GOT3 (cell line): ENCODE data around the gene CNPY4.

Experiments
- DNase-seq: peaks from one replicate; lab custom pipeline; 2025; ENCODE audit warnings: mixed read lengths; lab: John Stamatoyannopoulos, UW

Gene CNPY4

DNA sequence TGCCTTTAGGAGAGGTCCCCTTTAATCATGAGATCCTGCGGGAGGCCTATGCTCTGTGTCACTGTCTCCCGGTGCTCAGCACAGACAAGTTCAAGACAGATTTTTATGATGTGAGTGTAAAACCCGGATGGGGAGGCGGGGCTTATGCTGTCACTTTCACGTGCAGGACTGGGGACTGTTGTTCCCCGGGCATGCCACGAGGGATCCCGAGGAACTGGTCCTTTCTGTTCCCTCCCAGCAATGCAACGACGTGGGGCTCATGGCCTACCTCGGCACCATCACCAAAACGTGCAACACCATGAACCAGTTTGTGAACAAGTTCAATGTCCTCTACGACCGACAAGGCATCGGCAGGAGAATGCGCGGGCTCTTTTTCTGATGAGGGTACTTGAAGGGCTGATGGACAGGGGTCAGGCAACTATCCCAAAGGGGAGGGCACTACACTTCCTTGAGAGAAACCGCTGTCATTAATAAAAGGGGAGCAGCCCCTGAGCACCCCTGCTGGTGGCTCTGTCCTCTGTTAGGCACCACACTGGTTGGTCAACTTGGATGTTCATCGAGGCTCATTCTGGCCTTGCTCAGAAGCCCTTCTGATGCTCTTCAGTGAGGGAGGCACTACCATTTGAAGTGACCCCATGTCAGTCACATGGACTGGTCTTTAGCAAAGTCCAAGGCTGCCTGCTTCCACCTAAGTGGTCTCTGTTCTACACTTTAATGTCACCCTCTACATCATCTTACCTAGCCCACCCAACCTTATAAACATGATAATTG, 27.8 kb upstream of the CNPY4 start:
- no peak for DNase-seq

DNA sequence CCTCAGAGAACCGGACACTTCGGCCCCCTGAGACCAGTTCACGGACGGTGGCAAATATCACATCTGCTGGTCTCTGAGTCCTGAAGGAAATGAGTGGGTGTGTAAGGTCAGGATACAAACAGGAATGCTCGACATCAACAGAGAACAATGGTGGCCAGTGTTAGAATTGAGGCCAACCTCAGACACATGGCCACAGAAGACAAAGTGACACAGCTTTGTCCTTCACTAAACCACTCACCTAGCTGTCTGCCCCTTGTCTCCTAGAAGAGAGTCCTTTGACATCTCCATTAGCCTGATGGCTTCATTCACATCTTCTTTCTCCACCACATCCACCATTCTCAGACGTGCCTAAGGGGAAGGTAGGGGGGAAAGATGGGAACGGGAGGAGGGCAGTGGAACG, 26.4 kb upstream of the CNPY4 start:
- no peak for DNase-seq

DNA sequence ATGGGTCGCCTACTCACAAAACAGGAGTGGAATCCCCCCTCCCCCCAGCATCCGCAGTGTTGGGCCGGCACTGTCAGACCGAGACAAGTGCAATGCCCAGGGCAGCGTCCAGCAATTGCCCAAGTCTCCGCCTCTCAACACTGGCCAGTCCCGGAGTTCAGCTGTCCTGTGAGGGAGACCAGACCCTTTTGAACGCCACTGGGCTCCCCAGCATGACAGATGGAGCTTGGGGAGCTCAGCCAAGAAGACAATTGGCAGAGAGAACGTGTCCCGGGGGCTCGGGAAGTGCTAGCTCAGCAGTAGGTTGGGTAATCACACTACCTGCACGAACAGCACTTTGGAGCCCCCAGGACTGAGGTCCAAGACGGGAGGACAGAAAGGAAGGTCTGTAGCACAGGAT, 25.9 kb upstream of the CNPY4 start:
- DNase-seq = no peak

DNA sequence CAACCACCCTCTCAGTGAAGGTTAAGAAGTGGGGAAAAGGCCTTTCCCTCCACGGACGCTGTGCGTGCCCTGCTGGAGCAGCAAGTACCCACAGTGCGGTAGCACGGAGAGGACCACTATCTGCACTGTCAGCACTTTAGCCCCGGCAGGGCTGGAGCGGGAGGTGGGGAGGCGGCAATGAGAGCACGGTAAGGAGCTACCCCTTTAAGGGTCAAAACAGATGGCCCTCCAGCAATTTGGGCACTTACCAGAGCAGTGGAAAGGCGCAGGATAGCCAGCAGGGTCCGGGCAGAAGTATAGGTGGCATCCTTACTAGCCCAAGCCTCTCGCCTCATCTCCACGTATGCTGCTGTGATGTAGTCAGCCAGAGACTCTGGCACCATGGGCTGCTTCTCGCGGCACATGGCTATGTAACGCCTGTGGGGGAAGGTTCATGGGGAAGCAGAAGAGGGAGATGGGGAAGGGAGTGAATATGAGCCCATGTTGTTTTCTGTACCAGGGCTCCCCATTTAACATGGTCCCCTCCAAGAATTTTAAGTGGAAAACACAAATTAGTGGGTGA, 25.4 kb upstream of the CNPY4 start:
- no peak for DNase-seq

DNA sequence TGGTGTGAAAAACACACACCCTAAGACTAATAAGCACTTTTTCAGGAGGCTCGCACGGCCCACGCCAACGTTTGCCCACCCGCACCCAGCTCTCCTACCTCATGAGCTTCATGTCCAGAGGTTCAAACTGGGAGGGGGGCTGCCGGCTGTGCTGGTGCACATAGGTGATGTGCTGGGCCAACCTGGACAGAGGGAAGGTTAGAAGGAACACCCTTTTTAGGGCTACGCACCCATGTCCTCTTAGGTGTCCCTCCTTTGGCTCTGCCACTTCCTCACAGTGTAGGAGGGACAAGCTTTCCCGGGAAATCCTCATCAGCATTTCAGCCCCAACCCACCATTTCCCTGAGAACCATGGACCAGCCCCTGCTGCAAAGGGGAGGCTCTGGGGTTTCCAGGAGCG, 24.1 kb upstream of the CNPY4 start:
- DNase-seq = no peak

DNA sequence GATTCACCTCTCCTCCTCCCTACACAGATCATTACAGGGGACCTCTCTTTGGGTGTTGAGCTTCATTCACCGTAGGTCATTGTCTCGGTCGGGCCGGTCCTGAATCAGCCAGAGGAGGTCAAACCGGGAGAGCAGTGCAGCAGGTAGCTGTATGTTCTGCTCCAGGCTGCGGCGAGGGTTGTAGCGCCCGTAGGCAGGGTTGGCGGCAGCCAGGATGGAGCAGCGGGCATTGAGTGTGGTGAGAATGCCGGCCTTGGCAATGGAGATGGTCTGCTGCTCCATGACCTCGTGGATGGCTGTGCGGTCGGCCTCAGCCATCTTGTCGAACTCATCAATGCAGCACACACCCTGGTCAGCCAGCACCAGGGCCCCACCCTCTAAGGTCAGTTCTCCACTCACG, 23.7 kb upstream of the CNPY4 start:
- no peak for DNase-seq

DNA sequence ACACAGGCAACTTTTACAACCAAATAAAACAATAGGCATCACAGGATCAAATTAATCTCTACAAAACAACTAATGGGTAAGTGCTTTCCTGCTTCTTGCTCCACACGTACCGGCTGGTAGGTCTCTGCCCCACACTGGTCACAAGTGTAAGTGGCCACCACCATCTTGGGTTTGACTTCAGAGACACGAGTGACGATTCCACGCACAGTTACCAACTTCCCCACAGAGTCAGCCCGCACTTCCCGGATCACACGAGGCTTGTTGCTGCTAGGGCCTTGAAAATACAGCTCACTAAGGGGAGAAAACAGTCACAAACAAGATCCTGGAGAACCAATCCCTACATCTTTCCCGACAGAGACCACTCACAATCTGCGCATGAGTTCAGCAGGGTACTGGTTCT, 20.5 kb upstream of the CNPY4 start:
- no peak for DNase-seq

DNA sequence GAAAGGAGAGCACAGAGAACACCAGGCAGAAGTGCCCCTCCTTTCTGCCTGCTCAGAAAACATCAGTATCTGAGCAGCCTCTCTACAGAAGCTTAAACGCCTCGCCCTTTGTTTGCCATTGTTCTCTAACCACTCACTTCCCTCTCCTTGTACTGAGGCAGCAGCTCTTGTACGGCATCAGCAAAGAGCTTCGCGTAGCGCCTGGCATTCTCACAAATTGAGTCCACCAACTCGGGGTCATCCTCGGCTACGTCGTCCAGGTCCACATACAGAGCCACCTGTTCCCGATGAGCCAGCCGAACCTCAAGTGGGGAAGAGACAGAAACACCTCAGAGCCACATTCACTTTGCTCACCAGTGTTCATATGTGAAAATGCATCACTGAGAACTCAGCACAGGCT, 20.0 kb upstream of the CNPY4 start:
- no peak for DNase-seq

DNA sequence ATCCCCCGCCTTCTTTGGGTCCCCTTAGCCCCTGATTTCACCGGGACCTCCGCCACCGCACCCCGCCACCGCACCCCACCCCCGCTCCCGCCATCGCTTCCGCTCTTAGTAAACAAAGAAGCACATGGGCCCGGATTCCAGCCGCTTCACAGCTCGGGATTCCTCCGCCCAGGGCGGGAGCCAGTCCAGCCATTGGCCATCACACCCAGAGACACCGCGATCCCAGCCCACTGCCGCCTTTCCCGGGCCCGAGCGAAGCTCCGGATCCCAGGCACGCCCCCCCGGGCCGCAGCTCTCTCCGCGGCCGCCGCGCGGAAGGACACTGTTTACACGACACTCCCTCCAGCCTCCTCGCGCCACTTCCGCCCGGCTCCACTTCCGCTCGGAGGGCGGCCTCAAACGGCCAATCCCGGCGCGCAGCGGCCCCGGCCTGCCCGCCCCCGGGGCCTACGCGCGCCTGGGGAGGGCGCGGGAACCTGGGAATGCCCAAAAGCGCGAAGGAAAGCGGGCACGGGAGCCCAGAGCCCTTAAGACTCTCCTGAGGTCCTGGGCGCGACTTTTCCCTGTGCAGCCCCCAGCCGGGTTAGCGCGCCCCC, 18.9 kb upstream of the CNPY4 start:
- DNase-seq = peak; percentile 73

DNA sequence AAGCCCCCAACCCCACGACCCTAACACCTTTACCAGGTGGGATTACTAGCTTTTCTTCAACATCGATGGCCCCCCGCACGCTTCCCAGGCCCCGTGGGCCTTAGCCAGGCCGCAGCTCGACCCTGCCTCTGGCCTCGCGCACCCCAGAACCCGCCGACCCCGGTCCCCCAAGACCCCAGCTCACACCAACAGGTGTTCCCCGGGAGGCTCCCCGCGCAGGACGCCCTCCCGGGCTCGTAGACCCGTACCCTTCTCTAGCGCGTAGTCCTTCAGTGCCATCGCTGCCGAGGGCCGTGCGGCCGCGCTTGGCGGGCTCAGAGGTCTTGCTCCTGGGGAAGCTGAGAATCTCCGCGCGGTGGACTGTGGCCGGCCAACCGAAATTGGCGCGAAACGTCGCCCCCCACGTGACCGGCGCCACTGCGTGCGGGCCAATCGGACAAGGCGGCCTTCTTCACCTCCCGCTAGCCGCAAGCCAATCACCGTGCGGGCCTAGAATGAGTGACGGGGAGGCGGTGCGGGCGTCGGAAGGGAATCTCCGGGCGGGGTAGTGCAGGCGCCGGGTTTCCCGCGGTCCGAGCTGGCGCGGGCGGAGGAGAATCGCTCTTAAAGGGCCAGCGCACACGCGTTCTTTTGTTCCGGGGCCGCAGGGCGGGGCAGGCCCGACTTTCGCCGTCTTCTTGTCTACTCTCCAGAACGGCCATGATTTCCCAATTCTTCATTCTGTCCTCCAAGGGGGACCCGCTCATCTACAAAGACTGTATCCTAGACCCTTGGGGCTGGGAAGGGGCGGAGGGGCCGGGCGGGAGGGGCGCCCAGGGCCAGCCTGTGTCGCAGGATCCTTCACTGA, 18.2 kb upstream of the CNPY4 start, which contains the start of the genes AP4M1 and MCM7:
Gene AP4M1 (plus strand): TSS at position 628 of the 847 bp plus-strand sequence. CDS start 72 bp downstream, at position 700.
Gene MCM7 (minus strand): TSS at position 382 of the 847 bp plus-strand sequence. CDS start 103 bp downstream, at position 279.
- peak; percentile 97 for DNase-seq

DNA sequence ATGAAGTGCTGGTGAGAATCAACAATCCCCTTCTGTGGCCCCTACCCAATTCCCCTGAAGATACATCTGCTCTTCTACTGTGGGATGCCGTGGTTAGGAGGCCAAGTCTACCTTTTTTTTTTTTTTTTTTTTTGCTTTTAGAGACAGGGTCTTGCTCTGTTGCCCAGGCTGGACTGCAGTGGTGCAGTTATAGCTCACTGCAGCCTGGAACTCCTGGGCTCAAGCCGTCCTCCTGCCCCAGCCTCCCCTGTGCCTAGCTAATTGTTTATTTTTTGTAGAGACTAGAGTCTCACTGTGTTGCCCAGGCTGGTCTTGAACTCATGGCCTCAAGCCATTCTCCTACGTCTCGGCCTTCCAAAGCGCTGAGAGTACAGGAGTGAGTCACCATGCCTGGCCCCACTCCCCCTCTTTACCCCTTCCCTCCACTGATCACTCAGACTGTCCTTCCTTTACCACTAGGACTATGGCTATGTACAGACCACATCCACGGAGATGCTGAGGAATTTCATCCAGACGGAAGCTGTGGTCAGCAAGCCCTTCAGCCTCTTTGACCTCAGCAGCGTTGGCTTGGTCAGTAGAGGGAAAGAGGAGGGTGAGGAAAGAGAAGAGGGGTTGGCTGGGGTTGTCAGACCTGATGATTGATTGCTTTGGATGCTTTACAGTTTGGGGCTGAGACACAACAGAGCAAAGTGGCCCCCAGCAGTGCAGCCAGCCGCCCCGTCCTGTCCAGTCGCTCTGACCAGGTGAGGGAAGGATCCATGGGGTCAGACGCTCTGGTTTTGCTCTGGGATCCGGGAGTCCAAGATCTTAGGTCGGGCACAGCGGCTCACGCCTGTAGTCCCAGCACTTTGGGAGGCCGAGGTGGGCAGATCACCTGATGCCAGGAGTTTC, 16.2 kb upstream of the CNPY4 start:
- no peak for DNase-seq

DNA sequence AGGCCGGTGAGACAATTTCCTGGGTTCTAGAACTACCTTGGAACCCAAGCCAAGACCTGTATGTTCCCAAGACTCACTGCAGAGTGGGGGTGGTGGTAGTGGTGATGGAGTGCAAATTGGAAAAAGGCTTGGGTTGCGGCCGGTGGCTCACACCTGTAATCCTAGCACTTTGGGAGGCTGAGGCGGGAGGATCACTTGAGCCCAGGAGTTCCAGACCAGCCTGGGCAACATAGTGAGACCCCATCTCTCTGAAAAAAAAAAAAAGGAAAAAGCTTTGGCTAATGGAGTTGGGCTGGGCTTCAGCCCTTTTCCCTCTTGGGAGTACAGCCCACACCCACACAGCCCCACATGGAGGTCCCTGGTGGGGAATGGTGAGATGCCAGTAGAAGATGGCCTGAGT, 13.9 kb upstream of the CNPY4 start:
- DNase-seq = no peak

DNA sequence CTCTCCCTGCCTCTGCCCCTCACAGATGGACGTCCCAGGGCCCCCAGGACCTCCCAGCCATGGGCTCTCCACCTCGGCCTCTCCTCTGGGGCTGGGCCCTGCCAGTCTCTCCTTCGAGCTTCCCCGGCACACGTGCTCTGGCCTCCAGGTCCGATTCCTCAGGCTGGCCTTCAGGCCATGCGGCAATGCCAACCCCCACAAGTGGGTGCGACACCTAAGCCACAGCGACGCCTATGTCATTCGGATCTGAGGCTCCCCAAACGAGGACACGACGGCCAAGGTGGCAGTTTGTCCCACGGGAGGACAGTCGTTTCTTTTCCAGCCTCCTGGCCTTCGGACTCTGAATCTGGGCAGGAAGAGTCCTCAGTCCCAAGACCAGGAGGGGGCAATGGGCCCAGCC, 12.8 kb upstream of the CNPY4 start:
- no peak for DNase-seq

DNA sequence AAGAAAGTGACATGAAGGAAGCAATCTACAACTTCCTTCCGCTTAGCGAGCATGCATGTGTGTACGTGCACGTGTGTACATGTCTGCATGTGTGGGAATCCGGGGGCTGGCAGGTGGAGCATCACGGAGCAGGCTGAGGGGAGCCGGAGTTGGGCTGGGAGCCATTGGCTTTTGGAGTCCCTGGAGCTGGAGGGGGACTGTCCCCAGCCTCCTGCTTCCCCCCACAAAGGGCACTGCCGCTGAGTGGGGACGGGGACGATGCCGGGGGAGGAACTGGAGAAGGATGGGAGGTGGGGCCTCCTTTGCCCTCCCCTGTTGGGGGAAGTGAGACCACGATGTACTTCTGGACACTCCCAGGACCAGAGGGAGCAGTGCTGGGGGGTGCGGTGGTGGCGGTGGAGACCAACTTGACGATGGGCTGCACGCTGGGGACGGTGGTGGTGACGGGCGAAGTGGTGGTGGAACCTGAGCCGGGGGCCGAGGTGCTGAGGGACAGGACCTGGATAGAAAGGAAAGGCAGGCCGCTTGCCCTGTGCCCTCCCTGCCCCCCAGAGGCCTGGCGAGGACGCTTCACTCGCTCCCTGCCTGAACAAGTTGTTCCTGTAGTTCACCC, 12.2 kb upstream of the CNPY4 start:
- no peak for DNase-seq

DNA sequence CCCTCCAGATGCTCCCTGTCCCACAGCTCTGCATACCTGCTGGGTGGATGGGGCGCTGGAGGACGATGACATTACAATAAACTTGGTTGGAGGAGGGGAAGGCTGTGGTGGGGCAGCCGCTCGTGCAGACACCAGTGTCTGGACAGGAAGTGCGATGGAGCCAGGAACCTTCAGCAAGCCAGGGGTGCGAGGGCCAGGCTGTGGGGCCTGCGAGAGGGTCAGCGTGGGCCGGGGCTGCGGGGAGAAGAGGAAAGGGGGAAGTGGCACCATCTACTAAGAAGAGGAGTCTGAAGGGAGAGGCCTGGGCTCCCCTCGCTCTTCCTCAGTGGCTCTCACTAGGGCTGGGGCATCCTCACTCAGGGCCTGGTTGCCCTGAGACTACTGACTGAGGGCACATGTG, 11.5 kb upstream of the CNPY4 start:
- DNase-seq = no peak

DNA sequence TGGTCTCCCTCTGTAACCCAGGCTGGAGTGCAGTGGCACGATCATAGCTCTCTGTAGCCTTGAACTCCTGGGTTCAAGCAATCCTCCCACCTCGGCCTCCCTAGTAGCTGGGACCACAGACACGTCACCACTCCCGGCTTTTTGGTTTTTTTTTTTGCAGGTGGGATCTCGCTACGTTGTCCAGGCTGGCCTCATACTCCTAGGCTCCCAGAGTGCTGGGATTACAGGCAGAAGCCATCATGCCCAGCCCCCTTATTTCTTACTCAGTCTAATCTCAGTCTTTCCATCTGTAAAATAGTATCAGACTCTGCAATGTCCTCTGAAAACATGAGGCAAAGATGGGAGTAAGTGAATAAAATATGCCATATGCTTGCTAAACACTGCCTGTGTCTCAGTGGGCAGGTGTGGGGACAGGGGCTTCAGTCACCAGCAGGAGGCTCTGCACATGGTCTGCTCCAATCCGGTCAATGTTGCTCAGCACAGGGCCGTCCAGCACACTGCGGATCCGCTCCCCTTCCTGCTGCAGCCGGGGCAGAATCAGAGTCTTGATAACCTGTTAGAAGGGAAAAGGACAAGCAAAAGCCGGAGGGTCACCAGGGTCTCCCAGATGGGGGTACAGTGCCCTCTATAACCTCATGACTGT, 9.8 kb upstream of the CNPY4 start:
- no peak for DNase-seq

DNA sequence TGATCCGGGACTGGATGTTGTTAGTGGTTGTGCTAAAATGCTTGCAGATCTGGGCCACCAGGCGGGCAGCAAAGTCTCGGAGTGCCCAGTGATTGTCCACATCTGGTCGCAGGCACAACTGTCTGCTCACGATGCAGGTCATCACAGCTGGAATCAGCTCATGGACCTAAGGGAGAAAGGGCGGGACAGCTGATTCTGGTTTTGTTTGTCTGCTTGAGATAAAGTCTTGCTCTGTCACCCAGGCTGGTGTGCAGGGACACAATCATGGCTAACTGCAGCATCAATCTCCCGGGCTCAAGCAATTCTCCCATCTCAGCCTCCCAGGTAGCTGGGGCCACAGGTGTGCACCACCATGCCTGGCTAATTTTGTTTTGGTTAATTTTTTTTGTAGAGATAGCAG, 8.3 kb upstream of the CNPY4 start:
- DNase-seq = no peak

DNA sequence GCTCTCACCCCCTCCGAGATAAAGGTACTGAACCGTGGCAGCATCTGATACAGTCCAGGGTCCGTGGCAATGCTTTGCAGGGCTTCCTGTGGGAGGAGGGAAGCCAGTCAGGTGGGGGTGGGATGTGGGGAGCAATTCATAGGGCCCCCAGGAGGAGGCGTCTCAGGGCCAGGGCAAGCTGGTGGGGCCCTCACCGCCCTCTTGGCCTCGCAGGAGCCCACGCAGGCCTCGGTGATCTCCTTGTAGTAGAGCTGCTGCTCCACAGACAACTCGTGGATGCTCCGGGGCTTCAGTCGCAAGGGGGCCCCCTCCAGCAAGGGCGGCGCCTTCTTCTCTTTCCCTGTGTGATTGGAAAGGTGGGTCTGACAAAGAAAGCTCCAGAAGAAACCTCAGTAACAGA, 7.5 kb upstream of the CNPY4 start:
- DNase-seq = no peak

DNA sequence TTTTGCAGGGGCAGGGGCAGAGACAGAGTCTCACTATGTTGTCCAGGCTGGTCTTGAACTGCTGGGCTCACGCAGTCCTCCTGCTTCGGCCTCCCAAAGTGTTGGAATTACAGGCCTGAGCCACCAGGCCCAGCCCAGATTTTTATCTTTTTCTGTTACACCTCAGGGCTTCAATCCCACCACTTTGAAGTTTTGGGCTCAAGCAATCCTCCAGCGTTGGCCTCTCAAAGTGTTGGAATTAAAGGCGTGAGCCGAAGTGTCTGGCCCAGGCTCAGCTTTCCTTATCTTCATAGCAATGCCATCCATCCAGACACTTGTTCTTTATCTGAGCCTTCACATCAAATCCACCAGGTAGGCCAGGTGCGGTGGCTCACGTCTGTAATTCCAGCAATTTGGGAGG, 4.4 kb upstream of the CNPY4 start:
- no peak for DNase-seq

DNA sequence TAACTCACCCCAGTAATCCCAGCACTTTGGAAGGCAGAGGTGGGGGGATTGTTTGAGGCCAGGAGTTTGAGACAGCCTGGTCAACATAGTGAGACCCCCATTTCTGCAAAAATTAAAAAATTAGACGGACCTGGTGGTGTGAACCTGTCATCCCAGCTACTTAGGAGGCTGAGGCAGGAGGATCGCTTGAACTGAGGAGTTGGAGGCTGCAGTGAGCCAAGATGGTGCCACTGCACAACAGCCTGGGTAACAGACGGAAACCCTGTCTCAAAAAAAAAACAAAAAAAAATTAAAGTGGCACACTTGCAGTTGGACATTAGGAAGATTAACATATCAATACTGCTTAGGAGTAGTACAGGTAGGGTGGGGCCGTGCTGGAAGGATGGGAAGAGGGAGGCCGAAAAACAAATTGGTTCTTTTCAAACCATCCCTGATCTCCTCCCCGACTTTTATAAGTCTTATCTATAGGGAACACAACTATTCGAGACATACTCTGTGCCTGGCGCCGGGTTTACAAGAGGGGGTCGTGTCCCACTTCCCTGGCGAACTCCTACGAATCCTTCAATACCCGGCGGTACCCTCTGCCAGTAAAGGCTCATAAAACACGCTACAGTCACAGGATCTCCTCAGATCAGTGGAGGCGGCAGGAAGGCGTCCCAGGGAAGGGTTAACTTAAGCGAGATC, 904 bp upstream of the CNPY4 start:
- no peak for DNase-seq
